ENCODE measurements around the gene AFAP1.

AFAP1 gene

DNA sequence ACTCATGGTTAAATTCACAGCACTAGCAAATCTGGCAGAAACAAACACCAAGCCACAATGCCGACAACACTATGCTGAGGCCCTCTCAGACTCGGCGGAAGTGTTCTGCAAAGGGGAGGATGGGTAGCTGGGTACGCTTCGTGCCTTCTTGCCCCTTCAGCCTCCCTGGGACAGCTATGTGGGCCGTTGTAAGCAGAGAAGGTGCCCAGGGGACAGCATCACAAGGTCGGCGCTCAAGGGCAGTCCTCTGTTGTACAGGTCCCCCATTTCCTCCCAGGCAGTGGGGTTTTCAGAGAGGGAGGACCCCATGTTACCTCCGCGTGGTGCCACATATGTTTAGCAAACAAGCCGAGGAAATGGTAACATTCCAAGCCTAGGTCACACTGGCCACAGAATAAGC lies 173.6 kb downstream of the AFAP1 start:
- DNase-seq: no peak

DNA sequence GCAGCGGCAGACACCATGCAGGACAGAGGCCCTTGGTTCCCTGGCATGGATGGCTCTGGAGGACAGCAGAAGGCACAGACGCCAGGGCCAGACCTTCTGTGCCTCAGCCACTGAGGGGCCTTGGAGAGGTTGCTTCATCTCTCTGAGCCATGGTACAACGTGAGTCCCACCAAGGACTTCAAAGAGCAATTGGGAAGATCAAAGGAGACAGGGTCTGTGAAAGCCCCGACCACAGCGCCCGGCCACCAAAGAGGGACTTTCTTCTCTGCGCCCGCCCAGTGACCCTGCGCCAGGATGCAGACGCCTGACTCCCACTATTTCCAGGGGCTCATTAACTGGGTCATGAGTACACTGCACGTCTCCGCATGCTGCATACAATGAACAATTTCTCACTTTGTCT lies 174.0 kb downstream of the AFAP1 start:
- DNase-seq: no peak

DNA sequence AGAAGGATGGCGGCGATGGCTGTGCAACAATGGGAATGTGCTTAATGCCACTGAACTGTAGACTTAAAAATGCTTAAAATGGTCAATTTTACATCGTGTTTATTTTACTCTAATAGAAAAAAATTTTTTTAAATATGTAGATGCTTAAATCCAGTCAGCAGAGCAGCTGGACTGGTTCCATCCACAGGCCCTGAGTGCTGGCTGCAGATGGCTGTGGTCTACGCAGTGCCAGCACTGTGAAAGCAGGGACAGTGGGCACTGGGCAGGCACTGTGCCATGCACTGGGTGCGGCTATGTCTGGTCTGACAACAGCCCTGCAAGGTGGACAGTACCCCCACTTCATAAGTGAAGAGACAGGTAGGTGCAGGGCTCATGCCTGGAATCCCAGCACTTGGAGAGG lies 175.2 kb downstream of the AFAP1 start:
- DNase-seq: no peak

DNA sequence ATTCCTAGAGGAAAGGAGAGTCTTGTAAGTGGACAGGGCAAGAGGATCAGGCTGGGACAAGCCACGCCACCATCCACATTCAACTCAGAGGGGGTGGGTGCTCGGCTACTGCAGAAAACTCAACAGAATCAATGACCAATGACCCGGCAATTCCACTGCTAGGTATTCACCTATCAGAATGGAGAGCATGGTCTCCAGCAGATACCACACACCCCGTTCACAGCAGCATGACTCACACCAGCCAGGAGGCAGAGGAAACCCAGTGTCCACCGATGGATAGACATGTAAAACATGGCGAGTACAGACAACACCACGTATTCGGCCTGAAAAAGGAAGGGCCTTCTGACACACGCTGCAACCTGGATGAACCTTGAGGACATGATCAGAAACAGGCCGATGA lies 175.9 kb downstream of the AFAP1 start:
- DNase-seq: no peak

DNA sequence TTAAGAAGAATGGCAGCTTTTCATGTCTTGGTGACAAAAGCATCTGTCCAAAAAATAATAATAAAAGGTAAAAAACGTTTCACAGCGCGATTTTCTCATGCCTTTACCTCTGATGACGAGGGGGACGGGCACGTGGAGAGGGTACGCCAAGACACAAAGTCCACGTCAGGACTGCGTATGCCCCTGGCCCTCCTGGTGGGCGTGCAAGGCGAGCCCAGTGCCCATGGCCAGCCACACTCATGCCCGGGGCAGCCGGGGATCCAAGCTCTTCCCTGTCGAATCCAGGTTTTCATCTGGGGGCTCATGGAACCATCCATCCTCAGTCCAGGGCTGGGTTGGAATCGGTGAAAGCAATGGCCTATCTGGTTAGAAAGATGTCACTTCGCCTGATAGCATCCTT lies 176.6 kb downstream of the AFAP1 start:
- DNase-seq: no peak

DNA sequence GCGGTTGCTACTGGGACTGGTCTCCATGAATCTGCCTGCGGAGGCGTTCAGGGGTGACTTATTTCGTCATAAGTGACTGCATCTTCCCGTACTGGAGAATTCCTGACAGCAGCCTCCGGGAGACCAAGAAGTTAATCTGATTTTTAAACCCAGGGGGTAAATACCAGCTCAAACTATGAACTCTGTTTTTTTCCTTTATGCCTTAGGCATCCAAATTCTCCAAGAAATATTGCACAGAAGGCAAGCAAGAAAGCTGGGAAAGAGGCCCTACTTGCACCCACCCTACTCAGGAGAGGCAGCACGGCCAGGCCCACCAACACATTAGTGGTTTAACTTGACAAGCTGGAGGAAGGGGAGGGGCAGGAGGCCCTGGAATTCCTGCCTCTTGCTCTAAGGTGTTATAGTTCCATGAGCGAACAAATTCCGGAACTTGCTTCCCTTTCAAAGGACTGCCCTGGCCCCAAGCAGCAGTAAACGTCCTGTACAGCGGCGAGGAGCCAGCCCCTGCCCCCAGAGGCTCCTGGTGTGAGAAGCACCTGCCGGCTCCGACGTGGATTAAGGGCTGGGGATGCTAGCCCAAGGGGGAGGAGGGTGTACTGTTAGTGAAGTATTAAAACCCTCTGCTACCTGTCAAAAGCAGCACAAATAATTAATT lies 177.2 kb downstream of the AFAP1 start:
- DNase-seq: no peak

DNA sequence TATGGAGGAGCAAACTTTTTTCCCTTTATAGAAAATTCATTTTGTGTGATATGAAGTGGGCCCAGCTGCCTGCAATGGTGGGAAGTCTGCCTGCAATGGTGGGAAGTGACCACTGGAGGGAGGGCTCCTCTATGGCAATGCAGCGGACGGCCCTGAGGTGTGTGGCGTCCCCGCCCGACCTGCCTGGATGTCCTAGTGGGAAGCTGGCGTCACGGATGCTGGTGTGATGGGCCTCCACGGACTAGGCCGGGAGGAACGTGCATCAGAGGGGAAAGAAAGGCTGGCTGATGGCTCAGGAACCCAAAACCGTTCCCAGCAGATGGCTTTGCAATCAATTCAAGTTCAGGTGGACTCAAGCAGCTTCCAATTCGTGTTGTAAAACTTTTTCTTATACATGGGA lies 177.9 kb downstream of the AFAP1 start:
- DNase-seq: peak; percentile 33 to 72

DNA sequence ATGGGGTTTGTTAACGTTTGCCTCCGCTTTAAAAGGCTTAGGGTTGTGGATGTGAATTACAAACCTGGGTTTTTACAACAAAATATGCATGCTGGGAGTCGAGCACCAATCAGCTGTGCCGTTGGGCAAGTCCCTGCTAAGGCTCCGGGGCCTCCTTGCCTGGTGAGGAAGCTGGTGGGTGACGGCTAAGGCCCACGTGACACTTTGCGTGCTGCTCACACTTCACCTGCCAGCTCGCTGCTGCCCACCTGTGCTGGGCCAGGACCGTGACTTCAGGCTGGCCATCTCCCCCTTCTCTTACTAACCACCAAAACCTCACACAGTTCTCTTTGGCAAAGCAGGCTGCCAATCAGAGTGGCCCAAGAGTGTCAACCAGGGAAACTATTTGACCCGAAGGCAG lies 178.3 kb downstream of the AFAP1 start:
- no peak for DNase-seq

DNA sequence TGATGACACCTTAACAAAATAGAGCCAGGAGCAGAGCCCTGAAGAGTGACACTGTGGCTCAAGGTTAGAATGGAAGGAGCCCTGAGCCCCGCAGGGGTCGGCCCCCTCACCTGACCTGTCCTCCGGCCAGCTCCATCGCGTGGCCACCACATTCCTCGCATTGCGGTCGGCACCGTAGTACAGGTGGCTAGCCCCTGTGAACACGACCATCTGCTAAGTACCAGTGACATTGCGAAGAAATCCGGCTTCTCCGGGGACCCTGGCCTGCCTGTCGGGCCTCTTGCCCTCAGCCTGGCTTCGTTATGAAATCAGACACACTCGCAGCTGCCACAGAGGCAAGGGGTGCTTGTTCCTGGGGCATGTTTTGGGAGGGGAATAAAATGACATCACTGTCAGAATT lies 179.0 kb downstream of the AFAP1 start:
- DNase-seq: no peak

DNA sequence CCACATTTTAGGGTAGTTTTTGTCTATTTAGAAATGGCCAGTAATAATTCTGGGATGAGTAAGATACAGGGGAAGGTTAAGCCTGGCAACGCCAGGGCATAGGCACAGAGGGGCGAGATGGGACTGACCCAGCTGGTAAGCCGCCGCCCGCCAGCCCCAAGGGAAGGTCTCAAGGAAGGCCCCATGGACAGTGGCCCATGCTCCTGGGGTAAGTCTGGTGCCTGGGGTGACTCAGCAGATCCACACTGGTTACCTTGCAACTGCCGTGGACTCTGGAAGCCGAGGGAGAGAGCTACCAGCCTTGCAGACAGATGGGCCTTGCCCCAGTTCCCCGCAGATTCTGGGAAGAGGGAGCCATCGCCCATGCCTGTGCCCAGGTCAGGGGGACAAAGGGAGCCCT lies 179.4 kb downstream of the AFAP1 start:
- DNase-seq: no peak

DNA sequence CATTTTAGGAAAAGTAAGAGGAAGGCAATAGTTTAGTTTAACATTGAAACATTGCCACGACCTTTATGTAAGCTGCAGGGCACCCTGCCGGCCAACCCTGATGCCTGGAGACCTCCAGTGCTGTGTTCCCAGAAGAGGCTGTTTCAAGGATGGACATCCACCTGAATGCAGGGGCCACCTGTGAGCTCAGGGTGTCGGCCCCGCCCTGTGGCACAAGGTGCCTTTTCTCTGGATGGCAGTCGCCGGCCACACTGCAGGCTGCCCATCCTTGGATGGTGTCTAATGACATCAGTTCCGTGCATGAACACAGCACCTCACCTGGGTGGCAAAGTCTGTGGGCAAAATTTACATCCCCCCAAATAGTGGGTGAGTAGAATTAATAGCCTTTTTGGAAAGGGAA lies 180.0 kb downstream of the AFAP1 start:
- no peak for DNase-seq

DNA sequence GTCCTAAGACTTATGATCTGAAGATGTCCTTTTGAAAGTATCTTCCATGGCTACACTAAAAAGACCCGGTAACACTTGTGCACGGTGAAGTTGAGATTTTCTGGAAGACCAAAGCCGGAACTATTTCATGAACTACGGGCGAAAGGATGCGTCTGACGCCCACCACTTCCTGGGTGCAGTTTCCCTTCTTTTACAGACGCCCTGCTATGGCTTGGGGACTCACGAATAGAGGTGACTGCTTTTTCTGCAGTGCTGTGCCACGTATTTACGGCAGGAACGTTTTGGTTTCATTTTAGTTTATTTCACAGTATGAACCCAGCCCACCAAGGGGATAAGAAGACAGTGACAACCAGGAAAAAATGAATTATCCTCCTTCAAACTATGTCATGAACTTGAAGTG lies 180.4 kb downstream of the AFAP1 start:
- DNase-seq: peak; percentile 44 to 66

DNA sequence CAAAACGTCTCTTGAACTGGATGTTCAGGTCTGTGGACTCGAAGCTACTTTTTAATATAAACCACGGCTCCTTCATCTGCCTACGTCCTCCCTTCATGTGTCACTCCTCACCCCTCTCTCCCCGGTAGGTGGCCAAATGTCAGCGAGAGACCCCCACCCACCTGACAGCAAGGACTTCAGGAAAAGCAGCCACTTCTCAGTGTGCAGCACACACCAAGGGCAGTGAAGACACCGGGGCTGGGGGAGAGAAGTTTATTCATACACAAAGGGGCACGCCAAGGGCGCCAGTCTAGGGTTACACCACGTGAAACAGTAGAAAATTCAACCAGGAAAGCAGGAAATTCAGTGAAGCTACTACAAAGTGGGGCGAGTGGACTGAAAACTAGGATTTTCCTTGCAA lies 181.2 kb downstream of the AFAP1 start:
- DNase-seq: no peak

DNA sequence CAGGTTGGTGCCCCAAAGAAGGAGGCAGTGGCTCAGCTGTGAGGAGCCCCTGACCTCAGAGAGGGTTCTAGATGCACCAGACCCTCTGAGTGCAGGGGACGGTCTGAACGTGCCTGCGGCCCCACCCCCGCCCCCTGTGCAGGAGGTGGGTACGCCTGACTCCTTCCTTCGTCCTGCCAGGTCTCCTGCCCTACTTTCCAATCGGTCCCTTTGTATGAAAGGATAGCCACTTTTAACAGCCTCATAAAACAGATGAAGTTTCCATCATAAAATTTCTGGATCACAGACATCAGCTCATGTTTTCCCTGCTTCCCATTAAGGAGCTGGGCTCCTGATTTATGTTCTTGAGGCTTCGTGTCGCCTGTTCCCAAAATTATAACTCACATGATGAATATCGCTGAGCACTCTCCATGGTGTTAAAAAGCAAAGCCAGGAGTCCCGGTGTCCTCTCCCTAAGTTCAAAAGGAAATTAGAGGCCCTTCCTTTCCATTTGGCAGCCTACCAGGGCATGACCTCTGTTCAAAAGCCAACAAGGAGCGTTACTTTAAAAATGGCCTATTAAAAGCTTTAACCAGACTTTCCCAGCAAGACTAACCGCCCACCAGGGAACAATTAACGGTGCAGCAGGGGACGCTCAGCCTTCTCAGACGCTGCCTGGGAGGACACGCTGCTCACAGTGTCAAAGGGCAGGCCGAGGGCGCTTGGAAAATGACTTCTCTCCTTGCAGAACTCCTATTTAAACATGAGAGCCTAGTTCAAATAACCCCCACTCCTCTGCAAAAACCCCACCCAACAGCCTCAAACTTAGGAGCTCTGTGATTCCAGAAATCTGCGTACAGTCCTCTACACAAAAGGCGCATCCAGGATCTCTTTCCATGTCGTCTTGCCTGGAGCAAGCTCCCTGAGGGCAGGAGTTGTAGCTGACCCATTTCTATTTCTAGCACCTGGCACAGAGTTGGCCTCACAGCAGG lies 181.9 kb downstream of the AFAP1 start:
- DNase-seq: no peak

DNA sequence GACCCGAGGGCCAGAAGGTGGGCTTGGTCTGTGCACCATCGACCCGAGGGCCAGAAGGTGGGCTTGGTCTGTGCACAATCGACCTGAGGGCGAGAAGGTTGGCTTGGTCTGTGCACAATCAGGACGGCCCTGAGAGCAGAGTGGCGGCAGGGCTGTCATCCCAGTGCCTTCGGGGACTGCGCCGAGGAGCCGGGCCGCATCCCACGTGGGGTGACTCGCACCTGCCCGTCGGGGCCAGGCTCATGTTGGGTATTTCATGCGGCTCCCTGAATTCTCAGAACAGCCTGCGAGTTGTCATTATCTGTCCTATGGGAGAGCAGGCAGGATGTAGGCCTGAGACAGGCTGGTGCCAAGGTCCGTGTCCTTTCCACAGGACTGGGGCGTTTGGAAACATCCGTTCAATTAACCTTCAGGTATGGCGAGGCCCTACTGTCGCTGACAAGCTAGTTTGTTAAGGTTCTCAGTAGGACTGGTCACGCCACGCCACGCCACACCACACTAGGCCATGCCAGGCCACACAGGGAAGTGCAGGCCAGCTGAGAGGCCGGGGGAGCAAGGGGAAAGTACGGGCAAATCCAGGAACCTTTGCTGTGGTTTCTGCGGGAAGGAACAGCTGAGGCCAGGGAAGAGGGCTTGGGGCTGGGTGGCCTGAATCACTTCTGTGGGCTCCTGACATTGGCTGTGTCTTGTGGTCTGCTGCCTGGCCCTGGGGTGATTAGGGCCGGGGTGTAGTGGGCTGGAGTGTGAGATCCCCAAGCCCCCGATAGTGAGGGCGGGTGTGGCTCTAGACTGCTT lies 182.9 kb downstream of the AFAP1 start:
- peak in 1 of 2 donors; percentile 37 for DNase-seq

DNA sequence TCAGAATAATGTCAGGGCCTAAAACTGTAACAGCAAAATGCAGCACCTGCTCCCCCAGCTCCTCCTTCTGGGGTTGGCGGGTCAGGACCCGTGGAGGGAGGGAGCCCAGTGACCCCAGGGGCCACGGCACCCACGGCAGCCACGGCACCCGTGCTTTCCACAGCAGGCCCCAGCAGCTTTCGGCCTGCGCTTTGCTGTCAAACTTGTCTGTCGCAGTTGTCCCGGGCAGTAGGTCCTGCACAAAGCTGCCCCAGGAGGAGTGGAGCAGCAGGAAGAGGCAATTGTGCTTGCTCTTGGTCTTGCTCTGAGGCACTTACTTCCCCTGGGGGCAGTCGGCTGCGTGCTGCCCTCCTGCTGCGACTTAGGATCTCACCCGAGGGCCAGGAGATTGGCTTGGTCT lies 183.6 kb downstream of the AFAP1 start:
- DNase-seq: no peak

DNA sequence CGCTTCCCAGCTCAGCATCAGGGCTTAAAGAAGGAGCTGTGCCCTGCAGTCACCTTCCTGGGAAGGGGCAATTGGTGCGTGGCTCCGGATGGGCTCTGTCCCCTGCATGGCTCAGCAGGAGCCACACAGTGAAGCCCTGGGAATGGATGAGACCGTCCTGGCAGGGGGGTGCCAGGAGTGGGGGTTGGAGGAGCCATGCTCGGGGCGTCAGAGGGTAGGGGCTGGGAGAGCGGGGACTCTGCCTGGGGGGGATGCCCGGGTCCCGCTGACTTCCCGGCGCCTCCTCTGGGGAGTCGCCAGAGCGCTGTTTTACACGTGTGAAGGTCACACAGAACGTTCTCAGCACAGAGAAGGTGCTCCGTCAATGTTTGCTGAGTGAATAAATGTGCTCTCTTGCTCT lies 184.1 kb downstream of the AFAP1 start:
- DNase-seq: no peak

DNA sequence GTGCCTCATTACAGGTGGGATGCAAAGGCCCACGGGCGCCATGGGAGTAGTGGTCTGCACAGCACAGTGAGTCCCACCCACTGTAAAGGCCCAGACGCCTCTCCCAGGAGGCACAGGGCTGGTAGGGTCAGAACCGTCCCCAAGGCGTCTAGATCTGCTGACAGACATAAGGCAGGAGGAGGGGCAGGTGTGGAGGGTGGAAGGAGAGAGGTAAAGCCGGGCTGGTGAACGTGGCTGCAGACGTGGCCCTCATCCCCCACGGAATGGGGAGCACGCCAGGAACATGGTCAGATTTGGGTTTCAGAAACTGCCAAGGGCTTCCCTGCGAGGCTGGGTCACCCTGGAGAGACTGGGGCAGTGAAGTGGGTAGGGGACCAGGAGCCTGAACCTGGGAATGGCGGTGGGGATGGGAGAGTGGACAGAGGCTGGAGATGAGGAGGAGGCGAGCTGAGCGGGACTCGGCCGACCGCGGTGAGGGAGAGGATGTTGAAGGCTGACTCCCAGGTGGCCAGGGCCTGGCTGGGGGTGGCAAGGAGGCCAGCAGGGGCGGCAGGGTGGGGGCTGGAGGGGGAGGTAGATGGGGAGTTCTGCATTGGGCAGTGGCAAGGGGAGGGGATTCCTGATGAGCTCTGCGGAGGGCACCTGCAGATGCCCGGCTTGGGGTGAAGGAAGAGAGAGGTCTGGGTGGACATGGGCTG lies 184.9 kb downstream of the AFAP1 start:
- DNase-seq: no peak

DNA sequence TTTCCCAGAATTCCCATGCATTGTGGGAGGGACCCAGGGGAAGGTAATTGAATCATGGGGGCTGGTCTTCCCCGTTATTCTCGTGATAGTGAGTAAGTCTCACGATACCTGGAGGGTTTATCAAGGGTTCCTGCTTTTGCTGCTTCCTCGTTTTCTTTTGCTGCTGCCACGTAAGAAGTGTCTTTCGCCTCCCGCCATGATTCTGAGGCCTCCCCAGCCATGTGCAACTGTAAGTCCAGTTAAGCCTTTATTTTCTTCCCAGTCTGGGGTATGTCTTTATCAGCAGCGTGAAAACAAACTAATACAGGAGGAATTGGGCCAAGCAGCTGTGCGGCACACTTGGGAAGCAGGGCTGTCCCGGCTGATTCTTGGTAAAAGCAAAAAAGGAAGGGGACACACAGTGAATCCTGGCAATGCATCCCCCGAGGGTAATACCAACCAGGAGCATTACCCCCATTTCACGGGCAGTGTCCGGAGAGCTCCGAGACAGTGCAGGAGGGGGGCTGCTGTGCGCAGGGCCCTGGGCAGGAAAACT lies 185.7 kb downstream of the AFAP1 start:
- DNase-seq: no peak

DNA sequence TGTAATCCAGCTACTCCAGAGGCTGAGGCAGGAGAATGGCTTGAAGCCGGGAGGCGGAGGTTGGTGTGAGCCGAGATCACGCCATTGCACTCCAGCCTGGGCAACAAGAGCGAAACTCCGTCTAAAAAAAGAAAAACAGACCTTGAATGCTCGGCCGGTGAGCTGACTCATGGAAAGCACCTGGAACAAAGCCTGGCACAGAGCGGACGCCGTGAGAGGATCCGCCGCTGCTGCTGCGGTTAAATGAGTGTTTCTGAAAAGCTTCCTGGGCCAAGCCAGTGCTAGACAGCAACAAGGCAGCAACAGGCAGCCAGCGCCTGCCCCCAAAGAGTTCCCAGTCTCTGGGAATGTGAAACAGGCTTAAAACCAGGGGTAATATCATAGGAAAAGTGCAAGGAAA lies 186.4 kb downstream of the AFAP1 start:
- no peak for DNase-seq

DNA sequence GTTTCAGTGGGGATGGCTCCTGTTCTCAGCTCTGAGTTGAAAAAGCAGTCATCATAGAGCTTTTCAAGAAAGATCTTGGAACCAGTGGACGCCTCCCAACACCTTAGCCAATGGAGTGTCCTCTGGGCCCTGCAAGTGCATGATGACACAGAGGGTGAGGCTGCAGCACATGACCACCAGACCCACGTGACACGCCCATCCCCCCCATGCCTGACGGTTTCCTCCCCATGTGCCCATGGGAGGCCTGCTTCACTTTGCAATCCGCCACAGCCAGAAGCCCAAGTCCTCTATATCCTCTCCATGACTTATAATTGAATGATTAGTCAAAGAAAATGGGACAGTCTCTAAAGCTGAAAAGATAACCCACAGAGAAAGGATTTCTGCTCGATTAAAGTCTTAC lies 187.0 kb downstream of the AFAP1 start:
- no peak for DNase-seq

DNA sequence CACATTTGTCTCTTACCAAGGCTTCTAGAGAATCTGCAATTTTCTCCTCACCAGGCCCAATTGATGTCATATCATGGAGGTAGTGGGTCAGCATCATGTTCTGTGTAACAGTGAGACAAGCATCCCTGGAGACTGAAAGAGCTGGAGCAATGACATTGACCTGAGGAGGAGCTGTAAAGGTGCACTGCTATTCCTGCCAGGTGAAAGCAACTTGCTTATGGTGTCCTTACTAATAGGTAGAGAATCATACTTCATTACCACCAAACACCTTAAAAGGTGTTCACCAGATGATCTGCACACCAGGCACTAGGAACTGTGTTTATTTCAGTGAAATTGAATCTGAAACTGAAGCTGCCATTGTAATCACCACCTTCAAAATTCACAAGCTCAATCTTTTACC lies 188.7 kb downstream of the AFAP1 start:
- no peak for DNase-seq

DNA sequence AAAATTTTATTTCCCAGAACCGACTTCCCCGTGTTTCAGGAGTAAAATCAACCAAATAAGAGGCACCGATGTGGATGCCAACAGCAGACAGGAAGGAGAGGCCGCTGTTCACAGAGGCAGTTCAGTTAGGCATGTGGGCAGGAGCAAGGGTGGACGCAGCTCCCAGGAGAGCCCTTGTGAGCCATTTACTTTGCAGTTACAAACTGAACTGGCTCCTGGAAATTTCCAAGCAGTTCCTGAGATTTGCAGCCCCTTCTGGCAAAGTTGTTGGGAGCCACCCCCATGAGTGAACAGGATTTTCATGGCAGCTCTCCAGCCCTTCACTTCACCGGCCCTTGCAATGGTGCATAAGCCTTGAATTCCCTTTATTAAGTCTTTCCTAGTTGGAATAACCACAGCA lies 189.1 kb downstream of the AFAP1 start:
- DNase-seq: no peak

Measured in inflammatory macrophage (primary cell).